Ishikawa (cell line): Measurements from ENCODE around the gene CCSER2.

ENCODE experiments used
- CREB1 ChIP-seq: IDR thresholded peaks from 2 replicates; pipeline ENCODE4 v1.6.1; 2012; ENCODE audit warnings: low read depth
- EGR1 ChIP-seq: IDR thresholded peaks from 2 replicates; pipeline ENCODE4 v1.6.1; 2012
- EP300 ChIP-seq: IDR thresholded peaks from 2 replicates; pipeline ENCODE4 v1.6.1; 2012; ENCODE audit warnings: borderline replicate concordance
- MAX ChIP-seq: IDR thresholded peaks from 2 replicates; pipeline ENCODE4 v1.6.1; 2012
- NFIC ChIP-seq: IDR thresholded peaks from 2 replicates; pipeline ENCODE4 v1.6.1; 2012
- TAF1 ChIP-seq: IDR thresholded peaks from 2 replicates; pipeline ENCODE4 v1.6.1; 2012; ENCODE audit warnings: low read depth, mild to moderate bottlenecking
- TCF12 ChIP-seq: IDR thresholded peaks from 2 replicates; pipeline ENCODE4 v1.6.1; 2012; ENCODE audit warnings: low read depth
- USF1 ChIP-seq: IDR thresholded peaks from 2 replicates; pipeline ENCODE4 v1.6.1; 2012
- YY1 ChIP-seq: IDR thresholded peaks from 2 replicates; pipeline ENCODE4 v1.6.1; 2012; ENCODE audit warnings: low read depth

GRCh38 chr10:84392181-84392580 is 63.8 kb downstream of the CCSER2 start:
- no peak for TF ChIP-seq EP300
- no peak for TF ChIP-seq MAX
- TF ChIP-seq NFIC, result no peak
- no peak for TF ChIP-seq CREB1
- TF ChIP-seq TAF1, result no peak
- TF ChIP-seq TCF12, result no peak
- no peak for TF ChIP-seq YY1
- no peak for TF ChIP-seq USF1
- TF ChIP-seq EGR1, result no peak
